BJ (cell line): ENCODE measurements around the gene KCNIP4. TPM values are rescaled to one million over a fixed set of nuclear protein-coding genes. Genes with fewer than 3 reads are reported as not detected.

ENCODE experiments used
- CTCF ChIA-PET: fragments of 350-600 bp; formaldehyde crosslinking; extraction: SDS; loops from one replicate; lab custom pipeline; 2021; ENCODE audit warnings: antibody characterized with exemption, inconsistent platforms; lab: Yijun Ruan, JAX
- POLR2A ChIA-PET: fragments of 300-600 bp; sonication (Branson Sonifier 250); formaldehyde crosslinking; extraction: SDS; loops from one replicate; lab custom pipeline; 2021; ENCODE audit warnings: antibody characterized with exemption; lab: Charles Lee
- DNase-seq: peaks from one replicate; pipeline ENCODE4 v3.0.0-alpha.2; 2011; ENCODE audit warnings: low read depth
- H3K27me3 ChIP-seq: 2 replicates; pipeline ENCODE4 v1.6.0; 2011; ENCODE audit warnings: low read length; ENCODE audit not compliant: control insufficient read depth, insufficient read depth
- H3K36me3 ChIP-seq: 2 replicates; pipeline ENCODE4 v1.5.1; 2011; ENCODE audit warnings: low read length; ENCODE audit not compliant: control insufficient read depth, insufficient read depth
- H3K4me3 ChIP-seq: 2 replicates; pipeline ENCODE4 v1.5.1; 2011; ENCODE audit warnings: low read depth, mild to moderate bottlenecking, control low read depth, low read length
- CTCF ChIP-seq: IDR thresholded peaks from 2 replicates; pipeline ENCODE4 v1.5.1; 2011; ENCODE audit warnings: low read depth, mild to moderate bottlenecking, control low read depth, inconsistent platforms, low read length, moderate library complexity; ENCODE audit not compliant: insufficient read depth
- polyA plus RNA-seq: library from polyadenylated mRNA; depleted of rRNA; stranded (reverse); fragments of >200 nt; gene quantifications from 2 replicates; pipeline ENCODE4 v1.2.3, GENCODE V29; 2011

Gene KCNIP4
- polyA plus RNA-seq, 1 experiment = not detected

- ChIA-PET POLR2A (no interaction called here), CTCF (interaction anchor here (1.7 kb wide), 1 partner anchor 22 kb away, joined by 6 read pairs; no protein-coding TSS in a partner anchor)
- no peaks in the 10 kb centered on the region for H3K27me3 ChIP-seq
- no peak for TF ChIP-seq CTCF
- no peaks in the 10 kb centered on the region for H3K36me3 ChIP-seq
- H3K4me3 ChIP-seq = no peak overlapping the region
- DNase-seq = no peak
Measured at GRCh38 chr4:21447301-21448054, 501.1 kb downstream of the KCNIP4 start.

GRCh38 chr4:21420166-21420565 is 528.4 kb downstream of the KCNIP4 start:
- Histone ChIP-seq H3K36me3 (no peaks in the 10 kb centered on the region), H3K4me3 (no peak overlapping the region), H3K27me3 (no peaks in the 10 kb centered on the region)
- DNase-seq = no peak
- ChIA-PET CTCF (no interaction called here), POLR2A (no interaction called here)
- no peak for TF ChIP-seq CTCF

GRCh38 chr4:21415728-21416127 is 532.8 kb downstream of the KCNIP4 start:
- CTCF ChIA-PET = no interaction called here
- POLR2A ChIA-PET = no interaction called here
- Histone ChIP-seq H3K4me3 (no peak overlapping the region), H3K27me3 (no peaks in the 10 kb centered on the region), H3K36me3 (no peaks in the 10 kb centered on the region)
- no peak for TF ChIP-seq CTCF
- DNase-seq = no peak

GRCh38 chr4:21413807-21414370 is 534.7 kb downstream of the KCNIP4 start:
- no peak for DNase-seq
- H3K27me3 ChIP-seq = no peaks in the 10 kb centered on the region
- POLR2A ChIA-PET = no interaction called here
- H3K36me3 ChIP-seq = no peaks in the 10 kb centered on the region
- TF ChIP-seq CTCF = no peak
- CTCF ChIA-PET = no interaction called here
- no peak overlapping the region for H3K4me3 ChIP-seq

- ChIA-PET POLR2A (no interaction called here), CTCF (no interaction called here)
- Histone ChIP-seq H3K36me3 (no peaks in the 10 kb centered on the region), H3K4me3 (no peak overlapping the region), H3K27me3 (no peaks in the 10 kb centered on the region)
- no peak for TF ChIP-seq CTCF
- DNase-seq = no peak
Measured at GRCh38 chr4:21411086-21411485, 537.5 kb downstream of the KCNIP4 start.
